ENCODE results near the gene SYT2.
"Not testable (repeated sequence)": the region's sequence is repeated elsewhere in the genome, so short reads cannot be mapped to it uniquely, and the experiment has no call there.

Gene SYT2

DNA sequence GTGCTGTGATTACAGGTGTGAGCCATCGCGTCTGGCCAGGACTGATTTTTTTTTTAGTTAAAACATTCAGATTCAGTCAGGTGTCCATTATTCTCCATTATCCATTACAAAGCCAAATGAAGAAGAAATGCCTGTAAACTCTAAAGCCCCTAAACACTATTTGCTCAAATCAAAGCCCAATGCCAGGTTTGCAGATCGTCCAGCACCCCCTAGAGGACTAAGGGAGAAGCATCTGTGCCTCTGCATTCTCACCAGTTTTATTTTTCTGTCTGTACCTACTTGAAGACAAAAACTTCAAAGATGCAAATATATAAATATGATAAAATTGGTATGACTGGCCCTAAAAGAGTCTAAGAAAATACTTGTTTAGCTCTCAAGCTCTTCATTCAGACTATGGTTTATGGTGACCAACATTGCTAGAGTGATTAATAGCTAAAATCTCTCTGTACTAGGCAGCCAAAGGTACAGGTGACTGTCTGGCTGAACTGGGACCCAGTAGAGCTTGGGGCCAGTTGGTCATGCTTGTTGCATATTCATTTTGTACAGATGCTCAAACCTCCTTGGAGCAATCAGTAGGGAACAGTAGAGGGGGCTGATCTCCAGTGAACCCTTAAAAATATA is 138.4 kb downstream of the SYT2 start:
- peak in 1 of 3 donors; percentile 6 for DNase-seq (ENCODE audit: low read depth in 3 of 3)

DNA sequence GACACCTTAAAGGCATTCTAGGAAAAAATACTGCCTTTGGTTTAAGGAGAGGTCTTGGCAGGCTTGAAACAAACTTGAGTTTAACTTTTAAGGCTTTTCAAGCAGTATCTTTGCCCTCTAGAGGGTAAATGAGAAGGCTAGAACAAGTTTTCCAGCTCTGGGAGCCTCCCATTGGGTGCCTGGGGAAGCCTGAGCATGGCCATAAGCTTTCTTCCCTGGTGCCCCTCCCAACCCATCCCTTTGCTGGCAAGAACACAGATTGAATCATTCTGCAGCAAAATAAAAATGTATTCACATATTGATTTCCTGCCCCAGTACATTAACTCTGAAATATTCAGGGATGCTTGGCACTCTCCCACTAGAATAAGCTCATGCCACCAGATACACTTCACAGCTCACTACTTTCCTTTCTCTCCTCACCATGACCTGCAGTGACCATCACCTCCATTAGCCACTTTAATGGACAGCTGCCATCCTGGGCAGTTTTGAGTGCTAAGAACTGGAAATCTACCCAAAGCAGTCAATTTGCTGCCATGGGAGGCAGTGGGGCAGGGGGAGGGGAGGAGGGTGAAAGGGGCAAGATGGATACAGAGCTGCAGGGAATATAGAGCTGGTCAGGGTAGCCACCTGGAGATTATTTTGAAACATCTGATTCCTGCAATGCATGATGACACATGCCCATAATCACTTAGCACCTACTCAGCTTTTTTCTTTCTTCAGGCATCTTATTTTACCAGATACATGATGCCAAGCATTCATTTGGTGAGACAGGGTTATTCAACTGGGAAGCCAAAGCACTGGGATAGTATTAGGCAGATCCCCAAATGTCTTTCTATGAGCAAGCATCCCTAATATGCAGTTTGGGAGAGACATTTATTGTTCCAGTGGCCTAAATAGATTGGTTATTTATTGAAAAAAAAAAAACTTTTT is 140.6 kb downstream of the SYT2 start:
- DNase-seq (ENCODE audit: low read depth in 3 of 3) = no peak

DNA sequence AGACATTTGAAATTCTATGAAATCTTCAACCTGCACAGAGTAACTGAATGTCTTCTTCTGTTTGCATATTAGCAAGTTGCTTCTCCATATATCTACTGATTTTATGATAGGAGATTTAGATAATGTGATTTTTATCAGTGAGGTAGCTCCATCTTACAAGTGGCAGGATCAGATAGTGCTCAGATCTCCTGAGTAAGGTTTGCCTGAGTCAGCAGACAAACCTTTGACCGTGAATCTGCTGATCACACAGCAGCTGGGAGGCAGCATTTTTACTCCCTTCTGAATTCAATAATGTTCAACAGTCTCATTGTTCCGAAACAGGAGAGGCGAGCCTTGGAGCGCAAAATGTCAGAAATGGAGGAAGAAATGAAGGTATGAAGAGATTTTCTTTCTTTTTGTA is 141.4 kb downstream of the SYT2 start:
- DNase-seq (ENCODE audit: low read depth in 3 of 3) = no peak

DNA sequence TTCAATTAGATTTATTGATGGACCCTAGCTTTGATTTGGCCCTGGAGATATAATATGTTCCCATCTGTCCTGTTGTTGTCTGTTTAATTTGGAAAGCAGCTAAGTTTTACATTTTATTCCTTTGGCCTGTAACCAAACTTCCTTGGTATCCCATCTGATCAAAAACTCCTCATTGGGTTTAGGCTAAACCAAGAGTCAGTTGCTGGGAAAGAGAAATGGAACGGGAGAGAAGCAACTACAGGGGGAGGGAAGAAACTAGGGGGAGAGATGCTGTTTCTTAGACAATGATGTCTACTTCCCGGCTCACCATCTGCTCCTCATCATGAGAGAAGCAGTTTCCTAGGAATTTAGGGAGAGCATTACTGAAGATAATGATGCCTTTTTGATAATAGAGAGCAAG is 141.8 kb downstream of the SYT2 start:
- no peak for DNase-seq (ENCODE audit: low read depth in 3 of 3)

DNA sequence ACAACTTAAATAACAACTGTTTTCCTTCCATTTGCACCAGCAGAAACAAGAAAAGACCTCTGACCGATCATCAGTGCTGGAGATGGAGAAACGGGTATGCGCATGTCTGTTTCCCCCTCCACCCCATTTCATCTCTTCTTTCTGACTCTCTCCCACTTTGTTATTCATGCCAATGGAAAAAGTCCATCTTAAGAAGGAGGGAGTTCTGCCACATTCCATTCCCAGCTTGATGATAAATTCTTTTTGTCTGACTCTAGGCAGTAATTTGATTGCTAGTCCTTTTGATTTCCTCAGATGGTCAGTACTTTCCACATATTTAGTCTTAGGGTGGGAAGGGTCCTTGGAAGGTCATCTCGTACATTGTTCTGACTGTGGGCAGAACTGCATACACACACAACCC is 142.5 kb downstream of the SYT2 start:
- no peak for DNase-seq (ENCODE audit: low read depth in 3 of 3)

DNA sequence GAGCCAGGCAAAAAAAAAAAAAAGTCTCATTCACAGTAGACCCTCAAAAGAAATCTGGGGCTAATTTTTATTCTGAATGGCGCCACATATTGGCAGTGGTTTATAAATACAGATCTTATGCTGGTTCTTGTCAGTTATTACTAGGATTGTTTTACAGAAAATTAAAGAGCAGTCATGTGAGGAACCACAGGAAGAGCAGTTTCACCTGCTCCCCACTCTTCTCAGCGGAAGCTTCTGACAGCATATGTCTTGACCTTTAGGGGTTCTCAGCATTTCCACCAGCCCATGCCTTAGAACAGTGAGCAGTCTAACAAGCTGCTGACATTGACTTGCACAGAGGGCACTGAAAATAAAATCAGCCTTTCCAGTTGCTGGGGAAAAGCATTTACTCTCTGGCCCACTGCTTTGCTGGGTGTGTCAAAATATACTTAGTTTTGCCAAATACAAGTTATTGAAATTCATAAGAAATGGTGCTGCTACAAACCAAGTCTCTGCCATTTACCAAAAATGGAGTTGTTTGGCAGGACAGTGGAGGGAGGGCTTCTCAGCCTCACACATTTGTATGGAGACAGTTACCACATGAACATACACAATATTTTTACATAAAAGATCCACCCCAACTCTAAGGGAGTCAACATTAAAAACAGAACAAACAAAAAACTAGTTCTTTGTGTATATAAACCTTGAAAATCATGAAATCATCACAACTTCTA is 144.2 kb downstream of the SYT2 start:
- DNase-seq (ENCODE audit: low read depth in 3 of 3) = no peak

DNA sequence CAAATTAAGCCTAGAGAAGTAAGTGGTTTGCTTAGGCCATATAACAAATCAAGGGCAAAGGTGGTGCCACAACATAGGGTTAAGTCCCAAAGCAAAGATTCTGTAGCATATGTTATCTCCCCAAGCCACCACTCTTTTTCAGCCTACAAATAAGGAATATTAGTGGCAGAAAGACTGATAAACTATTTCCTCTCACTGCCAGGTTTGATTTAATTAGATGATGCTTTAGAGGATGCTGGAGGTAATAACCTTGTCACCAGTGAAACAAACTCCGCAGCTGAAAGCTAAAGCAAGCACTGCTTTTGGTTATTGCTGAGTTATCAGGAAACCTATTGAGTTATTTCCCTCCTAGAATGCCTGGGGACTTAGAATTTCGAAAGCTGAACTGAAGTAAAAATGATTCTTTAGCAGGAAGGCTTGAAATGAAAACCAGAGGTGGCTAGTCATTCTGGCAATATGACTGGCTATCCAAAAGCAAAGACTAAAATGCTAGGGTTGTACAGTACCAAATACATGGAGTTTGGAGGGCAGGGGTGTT is 145.2 kb downstream of the SYT2 start:
- no peak for DNase-seq (ENCODE audit: low read depth in 3 of 3)

DNA sequence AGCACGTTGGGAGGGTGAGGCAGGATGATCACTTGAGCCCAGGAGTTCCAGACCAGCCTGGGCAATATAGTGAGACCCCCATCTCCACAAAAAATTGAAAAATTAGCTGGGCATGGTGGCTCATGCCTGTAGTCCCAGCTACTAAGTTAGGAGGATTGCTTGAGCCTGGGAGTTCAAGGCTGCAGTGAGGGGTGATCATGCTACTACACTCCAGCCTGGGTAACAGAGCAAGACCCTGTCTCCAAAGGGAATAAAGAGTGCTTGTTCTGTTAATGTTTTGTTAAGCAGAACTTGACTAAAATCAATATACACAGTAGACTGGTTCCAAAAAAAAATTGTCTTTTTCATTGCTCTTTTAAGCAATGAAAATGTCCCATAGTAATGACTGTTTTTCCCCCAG is 146.4 kb downstream of the SYT2 start:
- DNase-seq (ENCODE audit: low read depth in 3 of 3) = no peak

DNA sequence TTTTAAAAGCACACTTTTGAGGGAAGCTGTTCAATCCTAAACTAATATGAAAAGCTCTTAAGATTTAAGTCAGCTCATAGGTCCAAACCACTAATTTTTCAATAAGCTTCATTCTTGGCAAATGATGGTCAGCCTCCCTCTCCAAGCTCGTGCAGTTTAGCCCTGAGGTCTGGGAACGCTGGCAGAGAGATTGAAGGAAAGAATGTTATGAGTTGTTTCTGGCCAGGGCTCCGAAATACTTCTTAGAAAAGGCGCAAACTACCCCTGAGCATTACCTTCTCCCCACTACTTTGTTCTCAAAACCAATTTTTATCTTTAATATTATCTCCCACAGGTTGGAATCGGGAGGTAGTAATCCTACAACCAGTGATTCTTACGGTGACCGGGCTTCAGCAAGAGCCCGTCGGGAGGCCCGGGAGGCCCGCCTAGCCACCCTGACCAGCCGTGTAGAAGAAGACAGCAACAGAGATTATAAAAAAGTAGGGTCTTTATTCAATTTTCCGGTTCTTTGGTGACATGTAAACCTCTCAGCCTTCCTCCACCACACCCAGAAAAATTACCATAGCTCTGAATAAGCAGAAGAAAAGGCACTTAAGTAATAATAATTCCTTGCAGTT is 147.7 kb downstream of the SYT2 start:
- DNase-seq (ENCODE audit: low read depth in 3 of 3) = no peak

DNA sequence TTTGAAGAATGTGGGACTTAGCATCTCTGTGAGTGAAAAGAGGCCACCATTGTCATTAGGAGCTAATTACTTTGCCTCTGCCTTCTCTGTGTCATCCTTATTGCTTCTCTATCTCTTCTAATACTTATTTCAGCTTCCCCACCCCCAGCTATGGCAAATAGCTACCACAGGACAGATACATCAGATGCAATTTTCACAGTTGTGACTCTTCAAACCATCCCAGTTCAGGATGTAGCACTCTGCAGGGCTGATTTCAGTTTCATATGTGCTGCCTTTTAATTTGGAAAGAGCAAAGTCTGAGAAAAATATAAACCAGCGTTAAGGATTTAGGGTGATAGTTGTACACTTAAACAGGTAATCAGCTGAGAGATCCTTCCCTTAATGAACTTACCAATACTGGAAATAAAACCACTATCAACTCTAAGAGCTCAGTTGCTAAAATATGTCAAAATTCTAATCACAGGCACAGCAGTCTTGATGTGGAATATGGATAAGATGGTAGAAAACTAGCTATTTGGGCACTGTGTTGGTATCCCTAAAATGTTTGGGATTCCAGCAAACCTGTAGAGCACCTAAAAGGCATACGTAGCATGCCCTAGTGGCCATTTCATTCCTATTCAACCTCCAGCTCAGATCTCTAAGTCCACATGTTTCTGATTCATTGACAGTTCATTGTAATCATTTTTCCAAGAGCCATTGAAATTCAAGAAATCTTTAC is 148.4 kb downstream of the SYT2 start:
- no peak for DNase-seq (ENCODE audit: low read depth in 3 of 3)

DNA sequence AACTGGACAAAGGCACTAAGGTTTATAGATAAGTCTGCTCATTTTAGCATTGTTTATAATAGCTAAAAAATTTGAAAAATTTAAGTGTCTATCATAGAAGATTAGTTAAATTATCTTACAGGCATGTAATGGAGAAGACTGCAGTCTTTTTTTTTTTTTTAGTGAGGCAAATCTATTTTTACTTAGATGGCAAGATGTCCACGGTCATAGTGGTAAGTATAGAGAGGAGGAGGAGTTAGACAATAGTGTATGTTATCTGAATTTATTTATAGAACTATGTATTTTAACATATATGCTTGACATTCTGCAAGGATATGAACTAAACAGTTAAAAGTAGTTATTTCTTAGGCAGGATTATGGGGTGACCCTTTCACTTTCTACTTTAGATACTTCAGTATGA is 149.0 kb downstream of the SYT2 start:
- no peak for DNase-seq (ENCODE audit: low read depth in 3 of 3)

DNA sequence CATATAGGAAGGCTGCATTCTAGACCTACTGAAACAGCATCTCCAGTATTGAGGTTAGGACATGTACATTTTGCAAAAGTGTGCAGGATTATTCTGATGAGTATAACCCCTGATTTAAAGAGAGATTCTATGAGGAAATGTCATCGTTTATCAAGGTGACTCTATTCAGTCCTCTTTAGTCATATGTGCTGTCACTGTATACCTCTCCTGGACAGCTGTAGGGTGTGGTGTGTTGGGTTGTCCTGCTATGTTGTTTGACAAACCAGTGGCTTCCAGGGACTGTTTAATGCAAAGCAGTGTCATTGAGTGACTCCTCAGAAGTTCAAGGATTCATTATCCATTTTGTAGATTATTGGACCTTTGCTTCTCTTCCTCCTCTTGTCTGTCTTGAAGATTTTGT is 152.6 kb downstream of the SYT2 start:
- DNase-seq (ENCODE audit: low read depth in 3 of 3) = not testable (repeated sequence)

DNA sequence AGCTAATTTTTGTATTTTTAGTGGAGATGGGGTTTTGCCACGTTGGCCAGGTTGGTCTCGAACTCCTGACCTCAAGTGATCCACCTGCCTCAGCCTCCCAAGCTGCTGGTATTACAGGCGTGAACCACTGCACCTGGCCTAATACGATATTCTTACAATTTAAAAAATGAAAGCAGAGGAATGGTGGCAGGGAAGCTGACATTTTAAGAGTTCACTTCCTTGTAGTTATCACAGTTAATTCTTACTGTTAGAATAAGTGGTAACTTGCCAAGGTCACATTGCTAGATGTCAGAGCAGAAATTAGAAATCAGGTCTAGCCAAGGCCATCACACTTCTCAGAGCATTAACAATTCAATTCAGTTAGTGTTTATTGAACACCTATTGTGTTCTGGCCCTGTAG is 154.2 kb downstream of the SYT2 start:
- not testable (repeated sequence) for DNase-seq (ENCODE audit: low read depth in 3 of 3)

DNA sequence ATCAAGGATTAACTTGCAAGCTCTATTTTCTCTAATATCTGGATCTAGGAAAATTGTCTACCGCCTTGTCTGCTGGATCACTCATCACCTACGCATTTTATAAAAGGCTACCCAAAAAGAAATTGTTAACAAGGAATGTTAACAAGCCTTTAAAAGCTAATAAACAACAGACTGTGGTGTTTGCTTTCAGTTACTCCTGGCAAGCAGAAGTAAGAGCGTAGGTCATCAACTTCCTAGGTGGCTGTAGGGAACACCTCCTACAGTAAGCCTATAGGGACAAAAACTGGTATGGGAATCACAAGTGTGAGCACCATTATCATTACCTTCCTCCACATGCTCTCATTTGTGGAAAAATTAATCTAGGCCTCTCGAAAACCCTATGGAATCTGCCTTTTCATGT is 155.6 kb downstream of the SYT2 start:
- not testable (repeated sequence) for DNase-seq (ENCODE audit: low read depth in 3 of 3)

DNA sequence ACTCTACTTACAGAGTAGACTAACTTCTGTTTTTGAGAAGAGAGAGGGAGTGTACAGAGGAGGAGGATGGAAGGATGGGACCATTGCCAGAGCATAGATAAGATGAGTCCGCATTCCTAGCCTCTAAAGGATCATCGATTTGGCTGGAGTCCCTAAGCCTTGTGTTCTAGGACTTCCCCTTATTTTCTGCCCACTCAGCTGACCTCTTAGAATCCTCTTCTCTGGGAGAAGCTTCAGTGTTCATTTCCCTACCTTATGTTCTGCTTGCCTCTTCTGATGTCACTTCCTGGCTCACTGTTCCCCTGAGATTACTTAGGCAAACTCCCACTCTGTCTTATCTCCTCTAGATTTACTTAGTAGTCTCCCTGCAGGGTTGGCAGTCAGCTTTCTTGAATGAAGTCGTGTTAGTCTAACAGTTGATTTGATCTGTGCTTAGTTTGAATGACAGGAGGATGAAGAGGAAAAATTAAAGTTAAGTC is 156.7 kb downstream of the SYT2 start:
- no peak for DNase-seq (ENCODE audit: low read depth in 3 of 3)

DNA sequence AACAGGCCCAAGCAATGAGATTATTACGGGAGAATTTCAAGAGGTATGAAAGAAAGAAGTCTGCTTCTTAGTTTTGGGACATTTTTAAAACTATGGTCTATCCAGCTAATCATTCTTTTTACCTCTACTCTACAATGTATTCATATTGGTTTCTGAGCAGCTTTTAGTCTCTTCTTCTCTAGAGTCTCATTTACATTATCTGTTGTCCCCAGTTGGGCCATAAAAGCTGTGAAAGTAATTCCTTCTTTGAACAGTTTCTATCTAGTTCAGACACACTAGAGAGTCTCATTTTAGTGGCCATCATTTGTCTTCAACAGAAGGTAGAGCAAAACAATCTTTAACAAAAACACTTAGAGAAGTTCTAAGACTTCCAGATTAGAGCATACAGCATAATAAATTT is 157.2 kb downstream of the SYT2 start:
- DNase-seq (ENCODE audit: low read depth in 3 of 3) = not testable (repeated sequence)

DNA sequence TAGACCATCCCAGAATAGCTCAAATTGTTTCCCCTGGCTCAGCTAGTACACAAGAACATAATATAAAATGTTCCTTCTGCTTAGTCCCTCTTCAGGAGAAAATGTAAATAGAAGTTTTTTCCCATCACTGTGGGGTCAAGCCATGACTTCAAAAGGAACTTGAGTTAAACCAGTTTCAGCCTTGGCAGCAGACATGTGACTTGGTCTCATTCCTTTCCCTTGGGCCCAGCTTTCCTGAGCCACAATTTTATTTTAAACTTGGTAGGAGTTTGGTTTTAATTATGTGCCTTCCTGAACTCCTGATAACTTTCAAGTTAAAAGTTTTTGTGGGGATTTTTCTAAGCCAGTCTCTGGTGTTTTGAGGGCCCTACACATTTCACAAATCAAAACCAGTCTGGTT is 157.6 kb downstream of the SYT2 start:
- DNase-seq (ENCODE audit: low read depth in 3 of 3) = not testable (repeated sequence)

DNA sequence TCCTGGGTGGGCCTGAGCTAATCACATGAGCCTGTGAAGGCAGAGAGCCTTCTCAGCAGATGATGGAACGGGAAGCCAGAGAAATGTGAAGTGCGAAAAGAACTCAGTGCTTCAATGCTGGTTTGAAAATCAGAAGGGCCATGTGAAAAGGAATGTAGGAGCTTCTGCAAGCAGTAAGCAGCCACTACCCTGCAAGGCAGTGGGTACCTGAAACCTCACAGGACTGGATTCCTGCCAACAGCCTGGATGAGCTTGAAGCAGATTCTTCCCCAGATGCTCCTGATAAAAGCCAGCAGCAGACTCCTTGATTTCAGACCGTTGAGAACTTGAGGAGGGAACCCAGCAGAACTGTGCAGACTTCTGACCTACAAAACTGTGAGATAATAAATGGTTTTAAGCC is 158.6 kb downstream of the SYT2 start:
- no peak for DNase-seq (ENCODE audit: low read depth in 3 of 3)

DNA sequence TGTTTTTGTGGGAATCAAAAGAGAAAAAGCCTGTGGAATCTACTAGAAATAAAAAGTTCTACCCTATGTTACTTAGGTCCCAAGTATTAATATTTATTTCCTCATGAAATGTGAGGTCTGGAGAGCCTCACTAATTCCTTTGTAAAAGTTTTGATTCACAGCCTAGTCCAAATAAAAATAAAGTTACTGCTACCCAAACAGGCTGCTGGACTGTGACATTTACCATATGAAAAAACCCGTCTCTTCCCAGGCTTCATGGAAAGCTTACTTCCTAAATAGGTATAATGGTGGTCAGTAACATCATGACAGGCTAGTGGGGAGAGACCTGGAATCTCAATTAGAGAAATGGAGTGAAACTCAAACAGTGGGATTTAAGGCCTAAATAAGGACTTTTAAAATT is 160.2 kb downstream of the SYT2 start:
- DNase-seq (ENCODE audit: low read depth in 3 of 3) = not testable (repeated sequence)

DNA sequence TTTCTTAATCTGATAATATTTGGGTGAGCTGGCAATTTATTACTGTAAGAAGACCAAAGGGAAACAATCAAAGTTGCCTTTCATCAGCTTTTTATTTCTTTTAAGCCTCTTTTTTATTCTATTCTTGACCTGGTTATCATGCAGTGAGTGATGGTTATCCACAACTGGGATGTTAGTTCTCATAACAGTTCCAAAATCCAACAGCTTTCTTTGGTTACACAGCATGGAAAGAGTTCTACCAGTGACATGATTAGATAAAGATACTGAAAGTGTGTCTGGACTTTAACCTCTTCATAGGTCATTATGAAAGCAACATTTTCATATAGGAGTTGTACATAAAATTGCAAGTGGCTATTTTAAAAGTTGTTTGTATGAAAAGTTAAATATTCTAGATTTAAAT is 163.0 kb downstream of the SYT2 start:
- no peak for DNase-seq (ENCODE audit: low read depth in 3 of 3)

DNA sequence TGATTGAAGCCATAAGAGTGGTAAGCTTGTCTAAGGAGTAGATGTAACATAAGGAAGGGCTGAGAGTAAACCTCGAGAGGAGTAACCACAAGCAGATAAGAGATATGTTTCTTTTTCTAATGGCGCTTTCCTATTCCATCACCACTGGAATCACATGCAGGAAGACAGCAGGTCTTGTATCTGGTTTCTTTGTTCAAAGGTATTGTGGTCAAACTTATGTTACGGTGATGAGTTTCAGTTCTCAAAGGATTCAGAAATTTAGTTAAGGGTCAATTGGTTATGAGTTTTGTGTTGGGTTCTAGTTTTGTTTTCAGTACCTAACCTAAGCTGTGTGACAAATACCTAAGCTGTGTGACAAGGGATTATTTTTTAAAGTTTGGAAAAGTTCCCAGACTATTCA is 163.5 kb downstream of the SYT2 start:
- not testable (repeated sequence) for DNase-seq (ENCODE audit: low read depth in 3 of 3)
